GM12872 (cell line): ENCODE measurements around the gene TBX2.
A peak's percentile ranks its signal among the peaks of the same experiment; 100 is the strongest.

Experiments used
- TF ChIP-seq, protein P1 (sequence below): IDR thresholded peaks from 3 replicates; pipeline ENCODE4 v1.5.1; 2011; ENCODE audit warnings: low read depth, mild to moderate bottlenecking, low read length, moderate library complexity; ENCODE audit not compliant: insufficient read depth

Gene TBX2

DNA sequence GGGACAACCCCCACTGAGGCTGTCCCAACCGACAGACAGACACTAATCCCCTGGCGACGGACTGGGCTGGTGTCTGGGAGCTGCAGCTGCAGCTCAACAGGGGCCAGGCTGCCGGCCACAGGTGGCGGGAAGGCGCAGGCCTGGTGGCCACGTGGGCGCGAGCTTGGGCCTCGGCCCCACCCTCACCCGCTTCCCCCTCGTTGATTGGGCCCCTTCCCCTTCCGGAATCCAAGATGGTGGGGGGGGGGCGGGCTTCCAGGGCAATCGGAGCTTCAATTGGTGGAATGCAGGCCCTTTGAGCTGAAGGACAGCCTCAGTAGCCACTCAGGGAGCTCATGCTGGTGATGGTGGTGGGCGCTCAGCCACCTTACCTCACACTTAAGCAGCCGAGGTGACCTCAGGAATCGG, 43.8 kb downstream of the TBX2 start:
- TF ChIP-seq, protein P1, sequence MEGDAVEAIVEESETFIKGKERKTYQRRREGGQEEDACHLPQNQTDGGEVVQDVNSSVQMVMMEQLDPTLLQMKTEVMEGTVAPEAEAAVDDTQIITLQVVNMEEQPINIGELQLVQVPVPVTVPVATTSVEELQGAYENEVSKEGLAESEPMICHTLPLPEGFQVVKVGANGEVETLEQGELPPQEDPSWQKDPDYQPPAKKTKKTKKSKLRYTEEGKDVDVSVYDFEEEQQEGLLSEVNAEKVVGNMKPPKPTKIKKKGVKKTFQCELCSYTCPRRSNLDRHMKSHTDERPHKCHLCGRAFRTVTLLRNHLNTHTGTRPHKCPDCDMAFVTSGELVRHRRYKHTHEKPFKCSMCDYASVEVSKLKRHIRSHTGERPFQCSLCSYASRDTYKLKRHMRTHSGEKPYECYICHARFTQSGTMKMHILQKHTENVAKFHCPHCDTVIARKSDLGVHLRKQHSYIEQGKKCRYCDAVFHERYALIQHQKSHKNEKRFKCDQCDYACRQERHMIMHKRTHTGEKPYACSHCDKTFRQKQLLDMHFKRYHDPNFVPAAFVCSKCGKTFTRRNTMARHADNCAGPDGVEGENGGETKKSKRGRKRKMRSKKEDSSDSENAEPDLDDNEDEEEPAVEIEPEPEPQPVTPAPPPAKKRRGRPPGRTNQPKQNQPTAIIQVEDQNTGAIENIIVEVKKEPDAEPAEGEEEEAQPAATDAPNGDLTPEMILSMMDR: no peak

DNA sequence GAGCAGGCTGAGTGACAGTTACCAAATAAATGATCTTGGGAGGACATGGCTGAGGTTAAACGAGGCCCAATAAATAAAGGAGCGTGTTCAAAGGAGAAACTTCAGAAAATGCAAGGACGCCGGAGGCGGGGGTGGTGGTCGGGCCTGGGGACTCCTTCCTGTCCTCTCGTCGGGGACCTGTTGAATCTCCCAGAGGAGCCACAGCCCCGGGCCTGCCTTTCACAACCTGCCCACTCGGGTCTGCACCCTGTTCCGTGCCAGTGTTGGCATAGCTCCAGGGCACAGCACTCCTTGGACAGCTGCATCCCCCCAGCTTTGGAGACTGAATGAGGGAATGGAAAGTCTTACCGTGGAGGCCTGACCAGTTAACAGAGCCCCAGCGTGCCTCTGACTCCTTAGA, 44.4 kb downstream of the TBX2 start:
- TF ChIP-seq, protein P1: no peak

DNA sequence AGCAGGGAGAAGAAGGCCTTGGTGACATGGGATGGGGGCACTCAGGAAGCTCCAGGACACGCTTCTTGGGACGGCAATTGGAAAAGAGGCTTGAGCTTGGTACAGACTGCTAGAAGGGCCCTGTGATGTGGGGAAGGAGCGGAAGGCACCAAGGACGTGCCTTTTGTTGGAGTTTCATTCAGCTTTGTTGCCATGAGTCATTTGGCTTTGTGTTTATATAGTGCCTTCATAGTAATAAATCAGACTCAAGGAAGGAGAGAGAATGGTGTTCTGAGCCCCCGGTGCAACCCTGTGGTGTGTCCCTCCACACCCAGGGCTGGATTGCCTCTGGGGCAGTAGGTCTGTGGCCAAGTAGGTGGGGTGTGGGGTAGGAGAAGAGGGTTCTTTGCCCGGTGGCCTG, 45.2 kb downstream of the TBX2 start:
- TF ChIP-seq, protein P1: no peak

DNA sequence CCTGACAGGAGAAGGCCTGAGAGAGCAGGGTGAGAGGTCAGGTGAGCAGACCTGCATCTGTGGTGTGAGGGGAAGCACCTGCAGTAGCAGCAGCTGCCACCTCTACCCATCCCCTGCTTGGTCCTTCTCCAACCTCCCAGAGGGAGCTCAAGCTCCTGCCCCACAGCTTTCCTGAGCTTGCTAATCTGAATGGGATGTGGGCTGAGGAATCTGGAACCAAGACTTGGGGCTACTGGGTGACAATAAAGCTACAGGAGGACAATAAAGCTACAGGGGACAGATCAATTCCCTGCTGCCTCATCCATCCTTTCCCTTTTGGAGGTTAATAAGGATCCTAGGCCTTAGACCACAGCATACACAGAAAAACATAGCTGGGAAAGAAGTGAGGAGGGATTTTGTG, 47.7 kb downstream of the TBX2 start:
- TF ChIP-seq, protein P1: no peak

DNA sequence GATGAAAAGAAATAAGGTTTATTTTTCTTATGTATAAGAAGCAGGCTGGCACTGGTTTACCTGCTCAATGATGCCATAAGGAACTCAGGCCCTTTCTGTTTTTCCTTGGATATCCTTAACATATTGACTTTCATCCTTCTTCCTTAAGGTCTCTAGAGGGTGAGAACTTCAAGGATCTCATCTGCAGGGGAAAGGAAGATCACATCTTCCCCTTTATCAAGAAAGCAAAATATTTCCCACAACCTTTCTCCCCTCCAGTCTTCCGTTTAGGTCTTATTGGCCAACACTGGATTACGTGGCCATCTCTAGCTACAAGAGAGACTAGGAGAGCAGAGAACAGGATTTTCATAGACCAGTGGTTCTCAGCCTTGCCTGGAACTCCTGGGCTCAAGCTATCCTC, 48.4 kb downstream of the TBX2 start:
- TF ChIP-seq, protein P1: no peak

DNA sequence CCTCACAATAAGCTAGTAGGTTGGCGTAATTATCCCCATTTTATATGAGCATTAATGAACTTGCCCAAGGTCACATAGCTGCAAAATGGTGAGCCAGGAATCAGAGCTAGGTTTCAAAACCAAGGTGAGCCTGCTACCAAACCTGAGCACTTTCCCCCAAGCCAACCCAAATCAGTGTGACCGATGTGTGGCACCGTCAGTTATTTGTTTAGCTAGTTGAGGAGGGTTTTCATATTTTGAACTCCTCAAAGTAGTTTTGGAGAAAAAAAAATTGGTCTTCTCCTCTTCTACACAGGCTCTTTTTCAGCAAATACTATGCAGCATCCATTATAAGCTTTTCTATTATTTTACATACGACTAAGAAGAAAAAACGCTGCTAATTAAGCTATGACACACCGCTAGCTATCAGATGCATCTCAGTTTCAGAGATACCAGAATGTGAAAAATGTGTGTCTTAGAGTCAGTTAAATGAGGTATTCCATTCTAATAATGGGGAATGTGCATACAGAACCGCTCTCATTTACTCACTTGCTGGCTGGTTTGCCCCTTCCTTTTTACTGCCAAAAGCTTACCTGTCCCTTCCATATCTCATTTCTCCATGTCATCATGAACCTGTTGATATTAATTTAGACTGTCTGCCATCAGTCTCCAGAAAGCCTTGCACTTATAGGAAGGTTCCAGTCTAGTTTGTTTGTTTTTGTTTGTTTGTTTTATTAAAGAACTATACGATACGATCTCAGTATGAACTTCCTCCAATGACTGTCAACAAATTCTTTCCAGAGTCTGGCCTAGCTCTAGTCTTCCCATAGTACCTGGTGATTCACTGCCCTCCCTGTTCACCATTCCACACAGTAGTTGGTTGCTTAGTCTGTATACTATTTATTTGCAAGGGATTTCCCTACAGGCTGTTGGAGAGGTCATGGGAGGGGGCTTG, 50.3 kb downstream of the TBX2 start:
- TF ChIP-seq, protein P1: no peak

DNA sequence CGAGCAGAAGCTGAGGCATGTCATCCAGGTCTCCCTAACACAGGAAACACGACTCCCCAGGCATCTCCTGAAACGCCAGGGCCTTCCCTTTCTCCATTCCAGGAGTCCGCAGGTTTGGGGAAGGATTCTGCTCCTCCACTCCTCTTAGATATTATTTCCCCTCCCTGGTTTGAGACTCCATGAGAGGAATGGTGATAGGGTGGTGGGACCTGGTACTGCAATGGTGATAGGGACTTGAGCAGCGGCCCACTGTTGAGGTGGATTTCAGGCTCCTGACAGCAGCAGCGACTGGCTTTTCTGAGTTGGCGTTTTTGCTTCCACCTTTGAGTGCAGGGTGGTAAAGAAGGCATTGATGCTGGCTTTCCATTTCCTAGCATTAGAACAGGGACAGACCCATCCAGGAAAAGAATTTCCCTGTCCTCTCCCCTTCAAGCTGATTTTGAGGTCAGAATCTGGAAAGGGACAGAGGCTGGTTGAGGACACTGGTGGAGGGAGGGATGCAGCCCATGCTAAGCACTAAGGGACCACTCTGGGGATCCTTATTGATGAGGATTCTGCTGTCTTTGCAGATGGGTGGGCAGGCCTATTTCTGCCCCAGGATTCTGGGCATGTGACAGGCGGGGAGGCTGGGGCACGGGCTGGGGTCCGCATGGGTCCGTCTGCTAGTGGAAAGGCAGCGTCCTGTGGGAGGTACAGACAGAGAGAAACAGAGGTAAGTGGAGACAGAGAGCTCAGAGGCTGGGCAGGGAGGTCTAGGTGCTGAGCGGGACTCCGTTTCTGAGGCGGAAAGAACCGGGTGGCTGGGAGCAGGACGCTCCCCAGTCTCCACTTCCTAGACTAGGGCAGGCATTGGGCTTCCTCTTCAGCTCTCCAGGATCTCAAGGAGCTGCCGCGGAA, 51.2 kb downstream of the TBX2 start:
- TF ChIP-seq, protein P1: peak; percentile 14; the same call in 1 of the 3 replicates
